HS-5 (cell line): ENCODE measurements around the gene EML1.

Experiments
- DNase-seq: peaks from one replicate; pipeline ENCODE4 v3.0.0-alpha.2; 2012; ENCODE audit warnings: low read depth

EML1 gene

GRCh38 chr14:99907761-99908652 lies 114.8 kb downstream of the EML1 start:
- no peak for DNase-seq

DNA sequence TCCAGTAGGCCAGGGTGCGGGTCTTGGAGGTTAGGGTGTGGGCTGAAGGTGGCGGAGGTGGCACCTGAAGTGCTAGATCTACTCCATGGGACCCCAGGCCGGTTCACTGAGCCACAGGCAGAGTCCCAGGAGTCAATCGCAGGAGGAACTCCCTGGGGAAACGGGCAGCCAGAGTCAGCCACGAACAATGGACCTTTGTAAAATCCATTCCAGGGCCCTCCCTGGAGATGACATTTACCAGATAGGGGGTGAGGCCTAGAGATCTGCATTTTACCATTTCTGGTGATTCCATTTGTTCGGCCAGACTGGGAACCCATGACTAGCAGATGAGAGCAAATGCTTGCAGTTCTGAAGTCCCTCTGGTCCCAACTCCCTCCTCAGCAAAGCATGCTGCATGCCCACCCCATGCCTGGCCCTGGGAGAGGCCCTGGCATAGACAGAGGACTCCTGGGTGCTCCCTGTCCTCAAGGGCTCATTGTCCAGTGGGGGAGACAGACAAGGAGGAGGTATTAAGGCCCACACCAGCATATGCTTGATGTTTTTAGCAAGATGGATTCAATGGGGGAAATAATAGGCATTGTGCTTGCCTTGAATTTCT lies 115.5 kb downstream of the EML1 start:
- no peak for DNase-seq

- no peak for DNase-seq
Observed at GRCh38 chr14:99909513-99910064, 116.4 kb downstream of the EML1 start.

- DNase-seq = peak; percentile 58
Observed at GRCh38 chr14:99910337-99911309, 117.4 kb downstream of the EML1 start.

DNA sequence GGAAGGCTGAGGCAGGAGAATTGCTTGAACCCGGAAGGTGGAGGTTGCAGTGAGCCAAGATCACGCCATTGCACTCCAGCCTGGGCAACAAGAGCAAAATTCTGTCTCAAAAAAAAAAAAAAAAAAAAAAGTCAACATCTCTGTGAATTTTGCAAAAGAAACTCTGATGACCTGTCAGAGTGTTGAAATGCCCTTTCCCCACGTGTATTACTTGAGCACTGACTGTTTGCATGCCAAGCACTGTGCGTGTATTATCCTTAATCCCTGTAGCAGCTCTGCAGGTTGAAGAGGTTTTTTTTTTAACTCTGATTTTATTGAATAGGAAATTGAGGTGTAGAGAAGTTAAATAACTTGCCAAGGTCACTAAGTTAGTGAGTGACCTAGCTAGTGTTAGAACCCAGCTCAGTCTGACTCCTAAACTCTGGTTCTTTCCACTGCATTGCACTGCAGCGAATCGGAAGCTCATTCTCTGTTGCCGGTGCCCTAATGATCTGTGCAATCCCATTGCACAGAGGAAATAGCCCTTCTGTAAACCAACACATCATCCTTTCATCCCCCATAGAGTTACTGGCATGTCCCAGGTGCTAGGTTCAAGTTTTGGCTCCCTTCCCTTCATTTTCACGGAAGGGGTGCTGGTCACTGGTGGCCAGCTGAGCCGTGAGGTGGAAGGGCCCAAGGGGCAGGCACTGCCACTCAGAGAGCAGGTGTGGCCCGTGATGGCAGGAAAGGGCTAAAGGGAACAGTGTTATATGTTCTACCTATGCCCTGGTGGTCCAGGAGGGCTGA lies 122.3 kb downstream of the EML1 start:
- no peak for DNase-seq

- no peak for DNase-seq
Observed at GRCh38 chr14:99916091-99916383, 122.8 kb downstream of the EML1 start.

- DNase-seq = no peak
Observed at GRCh38 chr14:99918781-99919180, 125.6 kb downstream of the EML1 start.

- DNase-seq = no peak
Observed at GRCh38 chr14:99921425-99921824, 128.2 kb downstream of the EML1 start.

DNA sequence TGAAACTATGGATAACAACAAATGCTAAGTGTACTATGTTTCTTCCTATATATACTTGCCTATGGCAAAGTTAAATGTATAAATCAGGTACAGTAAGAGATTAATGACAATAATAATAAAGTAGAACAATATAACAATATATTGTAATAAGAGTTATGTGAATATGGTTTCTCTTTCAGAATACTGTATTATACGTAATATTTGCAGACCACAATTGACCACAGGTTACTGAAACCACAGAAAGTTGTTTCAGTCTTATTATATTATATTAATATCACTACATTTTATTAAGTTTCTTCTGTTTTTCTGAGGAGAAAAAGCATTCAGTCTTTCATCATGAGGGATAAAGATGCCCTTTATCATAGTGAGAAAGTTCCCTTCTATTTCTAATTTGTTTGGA lies 131.2 kb downstream of the EML1 start:
- DNase-seq = no peak

GRCh38 chr14:99925471-99925870 lies 132.3 kb downstream of the EML1 start:
- DNase-seq = no peak

DNA sequence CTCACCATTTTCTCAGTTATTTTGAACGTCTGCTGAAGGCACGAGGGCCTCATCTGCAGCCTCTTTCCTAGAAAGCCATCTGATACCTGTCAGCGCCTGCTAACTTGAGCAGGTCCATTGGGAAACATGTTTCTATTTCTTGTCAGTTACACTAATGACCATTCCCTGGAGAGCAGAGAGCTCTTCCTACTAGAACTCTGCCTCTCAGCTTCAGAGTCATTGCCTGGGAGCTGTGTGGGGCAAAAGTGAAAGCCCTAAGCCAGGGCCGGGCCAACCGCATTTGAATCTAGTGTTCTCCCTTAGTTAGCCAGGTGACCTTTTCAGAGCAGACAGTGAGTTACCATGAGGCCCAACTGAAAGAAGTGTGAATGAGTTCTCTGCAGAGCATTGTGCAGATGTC lies 135.8 kb downstream of the EML1 start:
- DNase-seq = no peak

DNA sequence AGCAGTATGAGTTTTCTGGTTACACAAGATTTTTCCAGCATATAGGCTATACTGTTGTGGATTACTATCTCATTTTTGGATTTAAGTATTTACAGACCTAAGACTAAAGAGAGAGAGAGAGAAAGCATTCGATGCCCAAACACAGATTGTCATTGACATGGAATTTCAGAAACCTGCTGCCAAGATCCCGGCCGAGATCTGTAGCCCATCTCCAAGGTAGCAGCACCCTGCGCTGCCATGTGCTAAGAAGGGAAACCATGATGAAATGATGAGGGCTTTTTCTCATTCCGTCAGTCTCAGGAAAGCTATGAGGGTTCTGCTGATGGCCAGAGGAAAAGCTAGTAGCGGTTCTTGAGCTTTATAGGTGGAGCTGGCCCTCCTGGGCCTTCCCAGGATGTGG lies 136.4 kb downstream of the EML1 start:
- DNase-seq = no peak

GRCh38 chr14:99930420-99931274 lies 137.4 kb downstream of the EML1 start:
- DNase-seq = no peak

DNA sequence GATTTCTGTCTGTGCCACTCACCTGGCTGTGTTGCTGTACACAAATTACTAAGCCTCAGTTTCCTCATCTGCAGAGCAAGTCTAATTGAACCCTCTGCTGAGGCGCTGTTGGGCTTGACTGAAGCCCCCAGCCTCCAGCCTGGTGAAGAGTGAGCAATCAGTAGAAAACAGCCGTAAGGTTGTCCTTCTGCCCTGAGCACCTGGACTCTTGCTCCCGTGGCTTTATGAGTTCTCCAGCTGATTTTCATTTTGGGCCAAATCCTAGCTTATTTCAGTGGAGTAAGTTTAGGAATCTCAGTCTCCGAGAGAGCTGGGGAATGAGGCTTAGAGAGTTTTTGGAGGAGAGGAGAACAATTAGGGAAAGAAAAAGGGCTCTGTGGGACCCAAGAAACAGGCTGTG lies 138.1 kb downstream of the EML1 start:
- DNase-seq = no peak

DNA sequence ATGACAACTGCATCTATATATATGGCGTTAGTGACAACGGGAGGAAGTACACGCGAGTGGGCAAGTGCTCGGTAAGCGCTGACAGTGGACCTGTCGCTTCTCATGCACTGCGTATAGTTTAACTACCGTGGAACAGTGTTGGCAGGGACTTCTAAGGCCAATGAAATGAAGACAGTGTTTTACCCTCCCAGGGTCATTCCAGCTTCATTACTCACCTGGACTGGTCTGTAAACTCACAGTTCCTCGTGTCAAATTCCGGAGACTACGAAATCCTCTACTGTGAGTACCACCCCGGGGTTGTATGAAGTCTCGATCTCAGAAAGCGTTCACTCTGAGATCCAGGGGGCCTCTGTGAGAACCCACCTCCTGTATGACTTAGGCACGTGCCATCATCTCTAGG lies 142.8 kb downstream of the EML1 start:
- no peak for DNase-seq

DNA sequence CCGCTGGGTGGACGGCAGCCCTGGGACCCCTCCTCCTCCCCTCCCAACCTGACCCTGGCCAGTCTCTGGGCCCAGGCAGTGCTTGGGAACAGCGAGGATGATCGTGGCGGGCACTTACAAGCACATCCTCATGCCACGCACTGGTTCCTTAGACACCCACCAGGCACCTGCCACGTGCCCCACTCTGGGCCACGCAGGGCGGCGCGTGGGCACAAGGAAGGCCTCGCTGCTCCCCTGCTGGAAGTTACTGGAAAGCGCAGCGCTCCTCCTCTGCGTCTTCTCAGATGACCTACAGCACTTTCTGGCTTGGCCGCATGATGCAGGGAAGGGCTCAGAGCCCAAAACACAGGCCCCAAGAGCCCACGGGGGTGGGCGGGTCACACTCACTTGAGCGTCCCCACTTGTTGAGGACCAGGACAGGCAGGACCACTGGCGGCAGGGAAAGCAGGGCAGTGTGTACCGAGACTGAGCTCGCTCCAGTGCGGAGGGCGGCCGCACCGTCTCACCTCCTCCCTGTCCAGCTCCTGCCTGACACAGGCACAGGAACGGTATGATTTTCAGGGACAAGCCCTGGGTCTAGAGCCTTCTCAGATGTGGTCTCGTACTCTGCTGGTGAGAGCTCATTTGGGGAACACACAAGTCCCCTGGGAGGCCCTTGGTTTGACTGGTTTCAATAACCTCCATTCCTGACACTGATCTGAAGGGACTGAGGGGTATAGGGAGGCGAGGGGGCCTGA lies 143.7 kb downstream of the EML1 start:
- DNase-seq = no peak

GRCh38 chr14:99937475-99938244 lies 144.4 kb downstream of the EML1 start:
- no peak for DNase-seq

DNA sequence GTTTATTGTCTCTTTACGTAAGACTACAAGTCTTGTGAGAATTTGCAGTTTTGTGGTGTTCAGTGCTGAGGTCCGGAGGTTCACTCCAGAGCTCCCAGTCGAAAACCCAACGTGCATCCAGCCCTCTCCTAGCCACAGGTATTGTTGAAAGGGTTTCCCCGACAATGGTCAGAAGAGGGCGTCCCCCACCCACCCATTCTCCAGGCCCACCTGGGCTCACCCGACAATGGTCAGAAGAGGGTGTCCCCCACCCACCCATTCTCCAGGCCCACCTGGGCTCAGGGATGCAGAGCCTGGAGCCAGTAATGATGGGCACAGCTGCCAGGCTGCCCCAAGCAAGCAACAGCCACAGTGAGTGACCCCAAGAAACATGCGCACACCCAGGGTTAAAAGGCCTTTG lies 145.2 kb downstream of the EML1 start:
- DNase-seq = no peak

GRCh38 chr14:99938896-99939295 lies 145.7 kb downstream of the EML1 start:
- DNase-seq = no peak
